Neural cell (in vitro differentiated cells): Measurements from ENCODE around the gene CD8A. TPM values are rescaled to one million over a fixed set of nuclear protein-coding genes. Genes with fewer than 3 reads are reported as not detected.

Experiments used
- H2AFZ ChIP-seq: fragments of 200-600, 300-800 bp; sonication (generic), shearing (Covaris generic); 2 replicates; pipeline ENCODE4 v1.6.0; 2014; ENCODE audit warnings: low read depth, mild to moderate bottlenecking, antibody characterized with exemption, low read length, moderate library complexity
- H3F3A ChIP-seq: fragments of 200-600 bp; shearing (Covaris generic); 2 replicates; pipeline ENCODE4 v1.6.1; 2016; ENCODE audit warnings: mild to moderate bottlenecking, moderate library complexity, mixed read lengths, antibody characterized with exemption, low read length; ENCODE audit not compliant: insufficient read depth, poor library complexity, severe bottlenecking
- H3K27ac ChIP-seq: fragments of 200-600, 300-800 bp; sonication (generic), shearing (Covaris generic); 2 replicates; pipeline ENCODE4 v1.5.1; 2014; ENCODE audit warnings: mild to moderate bottlenecking, low read length, moderate library complexity
- H3K27me3 ChIP-seq: fragments of 300-800, 200-600 bp; sonication (generic), shearing (Covaris generic); 2 replicates; pipeline ENCODE4 v1.6.0; 2014; ENCODE audit warnings: mild to moderate bottlenecking, low read depth, low read length, moderate library complexity; ENCODE audit not compliant: insufficient read depth
- H3K36me3 ChIP-seq: fragments of 300-800, 200-600 bp; sonication (generic), shearing (Covaris generic); 2 replicates; pipeline ENCODE4 v1.5.1; 2014; ENCODE audit warnings: mild to moderate bottlenecking, antibody characterized with exemption, low read length, moderate library complexity; ENCODE audit not compliant: insufficient read depth
- H3K4me2 ChIP-seq: fragments of 300-800, 200-600 bp; sonication (generic), shearing (Covaris generic); 2 replicates; pipeline ENCODE4 v1.6.0; 2014; ENCODE audit warnings: mild to moderate bottlenecking, low read length
- H3K4me3 ChIP-seq: fragments of 300-800, 200-600 bp; sonication (generic), shearing (Covaris generic); 2 replicates; pipeline ENCODE4 v1.5.1; 2014; ENCODE audit warnings: mild to moderate bottlenecking, low read length, moderate library complexity
- H3K79me2 ChIP-seq: fragments of 200-600 bp; shearing (Covaris generic); replicated peaks from 2 replicates; pipeline ENCODE4 v1.6.0; 2014; ENCODE audit warnings: mild to moderate bottlenecking, low read length, moderate library complexity; ENCODE audit not compliant: insufficient read depth
- H3K9ac ChIP-seq: fragments of 300-800, 200-600 bp; sonication (generic), shearing (Covaris generic); 2 replicates; pipeline ENCODE4 v1.6.1; 2016; ENCODE audit warnings: mild to moderate bottlenecking, low read length, mixed read lengths
- H3K9me2 ChIP-seq: fragments of 200-600 bp; shearing (Covaris generic); 2 replicates; pipeline ENCODE4 v1.6.1; 2016; ENCODE audit warnings: mild to moderate bottlenecking, low read length, mixed read lengths; ENCODE audit not compliant: insufficient read depth
- H3K9me3 ChIP-seq: fragments of 200-600, 300-800 bp; sonication (generic), shearing (Covaris generic); 2 replicates; pipeline ENCODE4 v1.6.1; 2016; ENCODE audit warnings: mild to moderate bottlenecking, mixed run types, low read length, moderate library complexity, mixed read lengths
- H4K20me1 ChIP-seq: fragments of 200-600 bp; shearing (Covaris generic); 2 replicates; pipeline ENCODE4 v1.6.1; 2016; ENCODE audit warnings: mild to moderate bottlenecking, mixed run types; ENCODE audit not compliant: insufficient read depth
- EP300 ChIP-seq: fragments of 450-650 bp; conservative IDR thresholded peaks from 2 replicates; pipeline ENCODE4 v1.6.1; 2014; ENCODE audit warnings: antibody characterized with exemption, mild to moderate bottlenecking, moderate library complexity; ENCODE audit not compliant: poor library complexity, severe bottlenecking
- EZH2 ChIP-seq: fragments of 200-600, 300-800 bp; shearing (Covaris generic), sonication (generic); IDR thresholded peaks from 2 replicates; pipeline ENCODE4 v1.6.1; 2014; ENCODE audit warnings: antibody characterized with exemption, low read length, borderline replicate concordance, mild to moderate bottlenecking; ENCODE audit not compliant: insufficient read depth, poor library complexity, severe bottlenecking
- MXI1 ChIP-seq: fragments of 450-650 bp; conservative IDR thresholded peaks from 2 replicates; pipeline ENCODE4 v1.6.1; 2014; ENCODE audit warnings: antibody characterized with exemption, mild to moderate bottlenecking; ENCODE audit not compliant: poor library complexity, severe bottlenecking
- POLR2AphosphoS5 ChIP-seq: IDR thresholded peaks from 2 replicates; pipeline ENCODE4 v1.6.1; 2012
- RAD21 ChIP-seq: fragments of 450-650 bp; conservative IDR thresholded peaks from 2 replicates; pipeline ENCODE4 v1.6.1; 2014; ENCODE audit warnings: antibody characterized with exemption, mild to moderate bottlenecking, moderate library complexity
- SMC3 ChIP-seq: fragments of 450-650 bp; conservative IDR thresholded peaks from 2 replicates; pipeline ENCODE4 v1.6.1; 2014; ENCODE audit warnings: antibody characterized with exemption, mild to moderate bottlenecking, moderate library complexity; ENCODE audit not compliant: poor library complexity
- TAF1 ChIP-seq: IDR thresholded peaks from 2 replicates; pipeline ENCODE4 v1.6.1; 2012; ENCODE audit warnings: low read depth
- polyA plus RNA-seq: library from polyadenylated mRNA; depleted of rRNA; stranded (reverse); fragments of >200 nt; gene quantifications from 2 replicates; pipeline ENCODE4 v1.2.3, GENCODE V29; 2014
- TF ChIP-seq, protein P1 (sequence below): IDR thresholded peaks from 2 replicates; pipeline ENCODE4 v1.6.1; 2012; ENCODE audit warnings: borderline replicate concordance
- TF ChIP-seq, protein P2 (sequence below): fragments of 450-650 bp; IDR thresholded peaks from 2 replicates; pipeline ENCODE4 v1.5.1; 2014; ENCODE audit warnings: antibody characterized with exemption, mild to moderate bottlenecking, moderate library complexity; ENCODE audit not compliant: poor library complexity, severe bottlenecking

Gene CD8A
- polyA plus RNA-seq, 1 donor from 2014 or later: 2.2 TPM

DNA sequence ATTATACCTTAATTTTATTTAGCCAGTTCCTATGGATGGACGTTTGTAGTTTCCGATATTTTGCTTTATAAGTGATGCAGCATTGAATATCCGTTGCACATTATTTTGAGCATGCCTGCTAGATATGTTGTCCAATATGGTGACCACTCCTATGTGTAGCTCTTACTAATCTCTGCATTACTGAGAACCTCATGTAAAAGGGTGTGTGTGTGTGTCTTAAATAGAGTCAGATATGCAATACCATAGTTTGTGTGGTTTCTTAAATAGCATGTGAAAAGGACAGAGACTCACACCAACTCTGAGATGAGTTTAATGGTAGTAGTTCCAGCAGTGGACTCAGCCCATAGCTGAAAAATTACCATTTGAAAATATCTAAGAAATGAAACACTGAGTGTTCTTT, 32.3 kb downstream of the CD8A start:
- Histone ChIP-seq H3K4me3 (no peak overlapping the region), H3K4me2 (no peak overlapping the region), H3K27ac (no peak overlapping the region), H3K9me2 (no peaks in the 10 kb centered on the region), H3K27me3 (no peaks in the 10 kb centered on the region), H3K9me3 (no peaks in the 10 kb centered on the region), H3K36me3 (peaks cover 3% of the 10 kb centered on the region), H2AFZ (no peak overlapping the region), H3F3A (no peaks in the 10 kb centered on the region), H3K9ac (no peak overlapping the region), H4K20me1 (no peaks in the 10 kb centered on the region), H3K79me2 (no peaks in the 10 kb centered on the region)
- TF ChIP-seq POLR2AphosphoS5 (no peak), EZH2 (no peak), EP300 (no peak), SMC3 (no peak), MXI1 (no peak), RAD21 (no peak)
- TF ChIP-seq, protein P1, sequence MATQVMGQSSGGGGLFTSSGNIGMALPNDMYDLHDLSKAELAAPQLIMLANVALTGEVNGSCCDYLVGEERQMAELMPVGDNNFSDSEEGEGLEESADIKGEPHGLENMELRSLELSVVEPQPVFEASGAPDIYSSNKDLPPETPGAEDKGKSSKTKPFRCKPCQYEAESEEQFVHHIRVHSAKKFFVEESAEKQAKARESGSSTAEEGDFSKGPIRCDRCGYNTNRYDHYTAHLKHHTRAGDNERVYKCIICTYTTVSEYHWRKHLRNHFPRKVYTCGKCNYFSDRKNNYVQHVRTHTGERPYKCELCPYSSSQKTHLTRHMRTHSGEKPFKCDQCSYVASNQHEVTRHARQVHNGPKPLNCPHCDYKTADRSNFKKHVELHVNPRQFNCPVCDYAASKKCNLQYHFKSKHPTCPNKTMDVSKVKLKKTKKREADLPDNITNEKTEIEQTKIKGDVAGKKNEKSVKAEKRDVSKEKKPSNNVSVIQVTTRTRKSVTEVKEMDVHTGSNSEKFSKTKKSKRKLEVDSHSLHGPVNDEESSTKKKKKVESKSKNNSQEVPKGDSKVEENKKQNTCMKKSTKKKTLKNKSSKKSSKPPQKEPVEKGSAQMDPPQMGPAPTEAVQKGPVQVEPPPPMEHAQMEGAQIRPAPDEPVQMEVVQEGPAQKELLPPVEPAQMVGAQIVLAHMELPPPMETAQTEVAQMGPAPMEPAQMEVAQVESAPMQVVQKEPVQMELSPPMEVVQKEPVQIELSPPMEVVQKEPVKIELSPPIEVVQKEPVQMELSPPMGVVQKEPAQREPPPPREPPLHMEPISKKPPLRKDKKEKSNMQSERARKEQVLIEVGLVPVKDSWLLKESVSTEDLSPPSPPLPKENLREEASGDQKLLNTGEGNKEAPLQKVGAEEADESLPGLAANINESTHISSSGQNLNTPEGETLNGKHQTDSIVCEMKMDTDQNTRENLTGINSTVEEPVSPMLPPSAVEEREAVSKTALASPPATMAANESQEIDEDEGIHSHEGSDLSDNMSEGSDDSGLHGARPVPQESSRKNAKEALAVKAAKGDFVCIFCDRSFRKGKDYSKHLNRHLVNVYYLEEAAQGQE: no peak

DNA sequence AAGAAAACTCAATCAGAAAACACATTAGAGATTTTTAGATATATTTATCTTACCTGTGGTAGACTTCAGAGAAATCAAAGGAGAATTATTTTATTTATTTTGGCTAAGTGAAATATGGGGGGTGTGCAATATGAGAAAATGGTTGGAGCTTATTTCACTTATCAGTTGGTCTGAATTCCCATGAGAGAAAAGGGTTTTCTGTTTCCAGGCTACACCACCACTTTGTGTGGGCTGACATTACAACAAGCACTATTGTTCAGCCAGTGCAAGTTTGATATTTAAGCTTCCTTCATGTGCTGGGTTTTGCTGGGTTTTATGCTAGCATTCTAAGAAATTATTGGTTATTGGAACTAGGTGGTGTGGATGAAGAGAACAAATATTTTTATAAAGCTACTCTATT, 37.1 kb downstream of the CD8A start:
- no peaks in the 10 kb centered on the region for H3K27me3 ChIP-seq
- no peaks in the 10 kb centered on the region for H3K9me2 ChIP-seq
- no peak overlapping the region for H3K9ac ChIP-seq
- no peak overlapping the region for H3K27ac ChIP-seq
- H3K4me3 ChIP-seq: no peak overlapping the region
- H3K36me3 ChIP-seq: peaks cover 14% of the 10 kb centered on the region
- H3K9me3 ChIP-seq: peaks cover 3% of the 10 kb centered on the region
- no peak overlapping the region for H3K4me2 ChIP-seq
- H2AFZ ChIP-seq: no peak overlapping the region
- H3F3A ChIP-seq: no peaks in the 10 kb centered on the region
- TF ChIP-seq MXI1 (no peak), EZH2 (no peak), RAD21 (no peak), EP300 (no peak), TAF1 (no peak), SMC3 (no peak)
- TF ChIP-seq, protein P2, sequence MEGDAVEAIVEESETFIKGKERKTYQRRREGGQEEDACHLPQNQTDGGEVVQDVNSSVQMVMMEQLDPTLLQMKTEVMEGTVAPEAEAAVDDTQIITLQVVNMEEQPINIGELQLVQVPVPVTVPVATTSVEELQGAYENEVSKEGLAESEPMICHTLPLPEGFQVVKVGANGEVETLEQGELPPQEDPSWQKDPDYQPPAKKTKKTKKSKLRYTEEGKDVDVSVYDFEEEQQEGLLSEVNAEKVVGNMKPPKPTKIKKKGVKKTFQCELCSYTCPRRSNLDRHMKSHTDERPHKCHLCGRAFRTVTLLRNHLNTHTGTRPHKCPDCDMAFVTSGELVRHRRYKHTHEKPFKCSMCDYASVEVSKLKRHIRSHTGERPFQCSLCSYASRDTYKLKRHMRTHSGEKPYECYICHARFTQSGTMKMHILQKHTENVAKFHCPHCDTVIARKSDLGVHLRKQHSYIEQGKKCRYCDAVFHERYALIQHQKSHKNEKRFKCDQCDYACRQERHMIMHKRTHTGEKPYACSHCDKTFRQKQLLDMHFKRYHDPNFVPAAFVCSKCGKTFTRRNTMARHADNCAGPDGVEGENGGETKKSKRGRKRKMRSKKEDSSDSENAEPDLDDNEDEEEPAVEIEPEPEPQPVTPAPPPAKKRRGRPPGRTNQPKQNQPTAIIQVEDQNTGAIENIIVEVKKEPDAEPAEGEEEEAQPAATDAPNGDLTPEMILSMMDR: no peak
- H3K79me2 ChIP-seq: peaks cover 23% of the 10 kb centered on the region
- no peaks in the 10 kb centered on the region for H4K20me1 ChIP-seq
